Prostate gland (tissue), 2 donors: ENCODE measurements around the gene AKNAD1. TPM values are rescaled to one million over a fixed set of nuclear protein-coding genes. Genes with fewer than 3 reads are reported as not detected.

Experiments used
- DNase-seq: peaks from one replicate; pipeline ENCODE4 v3.0.0-alpha.2; 2019; ENCODE audit warnings: low spot score
- H3K27ac ChIP-seq, 2 donors: fragments of 200-600 bp; sonication (generic); 2 replicates each; pipeline ENCODE4 v1.5.1; 2017 to 2019
- H3K27me3 ChIP-seq: fragments of 200-600 bp; sonication (generic); replicated peaks from 2 replicates; pipeline ENCODE4 v1.5.1; 2019; ENCODE audit not compliant: insufficient read depth
- H3K36me3 ChIP-seq, 2 donors: fragments of 200-600 bp; sonication (generic); 1 replicate in 1 of 2; 2 replicates in 1 of 2; pipeline versions ENCODE4 v1.5.1 to v1.8.1; 2017 to 2019
- H3K4me1 ChIP-seq: fragments of 200-600 bp; sonication (generic); replicated peaks from 2 replicates; pipeline ENCODE4 v1.5.1; 2019
- H3K4me3 ChIP-seq, 2 donors: fragments of 200-600 bp; sonication (generic); 2 replicates each; pipeline ENCODE4 v1.5.1; 2017 to 2019
- H3K9me3 ChIP-seq: fragments of 200-600 bp; sonication (generic); 2 replicates; pipeline ENCODE4 v1.5.1; 2017
- POLR2A ChIP-seq: fragments of 450-650 bp; IDR thresholded peaks from one replicate; pipeline ENCODE4 v1.6.1; 2016; ENCODE audit warnings: antibody characterized with exemption, mild to moderate bottlenecking
- POLR2AphosphoS5 ChIP-seq: sonication (generic); formaldehyde crosslinking; IDR thresholded peaks from one replicate; pipeline ENCODE4 v1.6.1; 2017; ENCODE audit warnings: antibody characterized with exemption
- WGBS: methylation state at CpG from one replicate; pipeline ENCODE4 v1.1.5; 2018; 5-methylcytosine and 5-hydroxymethylcytosine counted together
- intact Hi-C: fragments of 100-400 bp; cut with DNase I; formaldehyde crosslinking; loops from one replicate; pipeline ENCODE4 v1.14.2; 2022
- total RNA-seq, 2 donors: library from RNA; depleted of rRNA; stranded (reverse); fragments of >200 nt; gene quantifications; one replicate each; pipeline ENCODE4 v1.1.0, GENCODE V29; 2016
- TF ChIP-seq, protein P1 (sequence below), 4 experiments: fragments of 200-600 bp in 2 of 4; fragments of 450-650 bp in 2 of 4; sonication (generic) in 2 of 4; IDR thresholded peaks; 1 replicate in 3 of 4; 2 replicates in 1 of 4; pipeline ENCODE4 v1.5.1; 2016 to 2019; ENCODE audit warnings: antibody characterized with exemption in 4 of 4, mild to moderate bottlenecking in 2 of 4, moderate library complexity in 2 of 4

The AKNAD1 gene
- total RNA-seq, 2 donors from 2014 or later: 1.4 TPM; not detected in 1

DNA sequence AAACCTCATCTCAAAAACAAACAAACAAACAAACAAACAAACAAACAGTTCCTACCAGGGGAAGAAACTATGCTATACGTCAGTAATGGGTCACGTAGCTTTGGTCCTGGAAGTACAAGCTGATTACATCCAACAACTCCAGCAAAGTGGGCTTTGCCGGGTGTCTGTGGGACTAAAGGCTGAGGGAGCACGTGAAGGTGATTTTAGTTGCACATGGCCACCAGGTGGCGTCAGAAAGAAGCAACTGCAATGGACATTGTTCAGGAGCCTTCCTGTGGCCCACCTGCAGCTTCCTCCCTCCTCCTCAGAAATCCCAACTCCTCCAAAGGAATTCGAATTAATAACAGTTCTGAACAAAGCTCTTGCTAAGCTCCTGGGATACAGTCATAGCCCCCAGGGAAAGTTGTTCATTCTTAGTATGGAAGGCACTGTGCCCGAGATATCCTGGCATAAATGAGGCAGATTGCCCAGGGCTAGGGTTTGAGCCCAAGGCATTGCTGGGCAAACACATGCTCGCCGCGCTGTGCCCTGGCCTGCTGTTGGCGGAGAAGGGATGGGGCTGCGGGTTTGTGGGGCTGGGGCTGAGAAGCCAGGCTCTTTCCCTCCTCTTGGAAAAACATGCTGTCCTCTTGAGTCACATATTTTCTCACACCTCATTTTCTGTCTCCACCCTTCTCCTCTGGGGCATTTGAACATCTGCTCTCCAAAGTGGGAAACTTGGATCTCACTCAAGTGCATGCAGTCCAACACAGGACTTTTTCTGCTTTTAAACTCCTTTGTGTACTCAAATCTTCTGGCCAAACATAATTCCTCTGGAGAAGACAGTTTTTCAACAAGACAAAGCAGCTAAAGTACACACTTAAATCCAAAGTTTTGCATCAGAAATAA lies 28.6 kb downstream of the AKNAD1 start:
- DNase-seq: peak; percentile 82
- H3K4me3 ChIP-seq: no peak overlapping the region

DNA sequence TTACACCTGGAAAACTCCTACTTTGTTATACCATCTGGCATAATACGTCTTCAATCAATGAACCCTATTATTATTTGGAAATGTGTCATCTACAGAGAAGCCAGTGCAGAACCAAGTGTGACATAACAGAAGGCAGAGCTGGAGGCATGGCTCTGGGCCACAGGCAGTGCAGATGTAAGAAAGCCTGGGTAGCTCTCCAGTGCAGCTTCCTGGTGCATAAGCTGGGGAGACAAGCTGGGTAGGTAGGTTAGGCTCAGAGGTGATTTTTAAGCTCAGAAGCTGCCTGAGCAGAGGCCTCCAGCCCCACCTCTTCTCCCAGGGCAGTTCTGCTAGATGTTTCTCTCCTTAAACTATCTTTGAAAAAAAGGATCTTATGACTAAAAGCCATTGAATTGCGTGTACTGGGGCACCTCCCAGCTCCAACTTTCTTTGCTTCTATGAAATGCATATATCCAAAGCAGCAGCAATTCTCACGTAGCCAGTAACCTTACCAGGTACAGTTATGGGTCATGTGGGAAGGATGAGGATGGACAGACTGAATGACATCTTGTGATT lies 30.7 kb downstream of the AKNAD1 start:
- intact Hi-C loops: loop anchor here (5.0 kb wide), 1 partner anchor 134 kb away; the partner anchor contains the start of gene PRPF38B
- H3K27ac ChIP-seq: no peak overlapping the region
- WGBS: 93% methylated on average over 3 of the region's 3 CpGs
- no peaks in the 10 kb centered on the region for H3K36me3 ChIP-seq
- TF ChIP-seq, protein P1, sequence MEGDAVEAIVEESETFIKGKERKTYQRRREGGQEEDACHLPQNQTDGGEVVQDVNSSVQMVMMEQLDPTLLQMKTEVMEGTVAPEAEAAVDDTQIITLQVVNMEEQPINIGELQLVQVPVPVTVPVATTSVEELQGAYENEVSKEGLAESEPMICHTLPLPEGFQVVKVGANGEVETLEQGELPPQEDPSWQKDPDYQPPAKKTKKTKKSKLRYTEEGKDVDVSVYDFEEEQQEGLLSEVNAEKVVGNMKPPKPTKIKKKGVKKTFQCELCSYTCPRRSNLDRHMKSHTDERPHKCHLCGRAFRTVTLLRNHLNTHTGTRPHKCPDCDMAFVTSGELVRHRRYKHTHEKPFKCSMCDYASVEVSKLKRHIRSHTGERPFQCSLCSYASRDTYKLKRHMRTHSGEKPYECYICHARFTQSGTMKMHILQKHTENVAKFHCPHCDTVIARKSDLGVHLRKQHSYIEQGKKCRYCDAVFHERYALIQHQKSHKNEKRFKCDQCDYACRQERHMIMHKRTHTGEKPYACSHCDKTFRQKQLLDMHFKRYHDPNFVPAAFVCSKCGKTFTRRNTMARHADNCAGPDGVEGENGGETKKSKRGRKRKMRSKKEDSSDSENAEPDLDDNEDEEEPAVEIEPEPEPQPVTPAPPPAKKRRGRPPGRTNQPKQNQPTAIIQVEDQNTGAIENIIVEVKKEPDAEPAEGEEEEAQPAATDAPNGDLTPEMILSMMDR (IDR thresholded peaks at IDR 0.05): no peak
- TF ChIP-seq POLR2A (no peak), POLR2AphosphoS5 (no peak)
- no peaks in the 10 kb centered on the region for H3K27me3 ChIP-seq
- H3K9me3 ChIP-seq: no peaks in the 10 kb centered on the region
- no peak for DNase-seq
- no peak overlapping the region for H3K4me3 ChIP-seq
- H3K4me1 ChIP-seq: peaks cover 6% of the 10 kb centered on the region

More for the DNA sequence above, 28.6 kb downstream of the AKNAD1 start:
- TF ChIP-seq POLR2AphosphoS5 (peak; percentile 20), POLR2A (no peak)
- TF ChIP-seq, protein P1 (IDR thresholded peaks at IDR 0.05): peak; percentile 74 to 87 (median 80)
- peak overlapping the region; percentile 42 to 54 for H3K27ac ChIP-seq
- 5% methylated on average over 12 of the region's 12 CpGs for WGBS
- no peaks in the 10 kb centered on the region for H3K27me3 ChIP-seq
- H3K4me1 ChIP-seq: peaks cover 6% of the 10 kb centered on the region
- H3K36me3 ChIP-seq: no peaks in the 10 kb centered on the region
- intact Hi-C loops: loop anchor here (1.0 to 5.0 kb wide), 3 partner anchors 48 to 136 kb away; partner anchors contain the start of genes GPSM2 and PRPF38B
- no peaks in the 10 kb centered on the region for H3K9me3 ChIP-seq

DNA sequence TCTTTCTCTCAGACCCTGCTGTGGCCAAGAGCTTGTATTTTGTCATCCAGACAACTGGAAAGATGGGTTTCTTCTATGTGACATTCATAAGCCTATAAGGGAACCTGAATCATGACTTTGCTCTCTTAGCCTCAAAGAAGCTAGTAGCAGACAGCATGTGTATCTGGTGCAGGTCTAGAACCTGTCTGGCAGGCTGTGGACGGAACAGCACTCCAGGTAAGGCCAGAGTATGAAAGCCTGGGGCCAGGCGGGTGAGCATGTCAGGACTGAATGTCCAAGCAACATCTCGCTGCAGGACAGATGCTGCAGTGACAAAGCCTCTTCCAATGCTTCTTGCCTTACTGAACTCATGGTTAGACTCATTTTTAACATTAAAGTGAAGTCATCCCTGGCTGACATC lies 32.8 kb downstream of the AKNAD1 start:
- no peak for DNase-seq
- Histone ChIP-seq H3K27ac (no peak overlapping the region), H3K4me1 (peaks cover 6% of the 10 kb centered on the region), H3K9me3 (no peaks in the 10 kb centered on the region), H3K36me3 (no peaks in the 10 kb centered on the region), H3K4me3 (no peak overlapping the region), H3K27me3 (no peaks in the 10 kb centered on the region)
- WGBS: 64% methylated on average over 3 of the region's 3 CpGs
- intact Hi-C loops: no loop called here
- TF ChIP-seq POLR2AphosphoS5 (no peak), POLR2A (no peak)
- TF ChIP-seq, protein P1 (IDR thresholded peaks at IDR 0.05): no peak

DNA sequence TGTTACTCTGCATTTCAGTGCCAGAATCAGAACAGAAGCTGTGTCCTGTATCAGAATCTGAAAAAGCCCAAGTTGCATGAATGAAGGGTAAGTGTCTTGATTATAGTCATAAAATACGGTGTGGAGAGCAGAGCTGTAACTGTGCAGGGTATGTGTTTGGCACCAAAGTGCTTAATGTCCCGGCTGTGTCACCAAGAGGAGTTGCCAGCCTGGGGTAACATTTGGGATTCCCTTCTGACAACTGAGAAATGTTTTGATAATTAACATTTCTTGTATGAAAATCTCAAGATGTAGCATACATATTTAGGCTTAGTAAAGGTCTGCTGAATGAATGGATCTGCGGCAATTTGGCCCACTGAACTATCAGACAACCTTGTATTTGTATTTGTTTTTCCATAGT lies 33.3 kb downstream of the AKNAD1 start:
- intact Hi-C loops: no loop called here
- H3K36me3 ChIP-seq: no peaks in the 10 kb centered on the region
- no peak overlapping the region for H3K27ac ChIP-seq
- no peaks in the 10 kb centered on the region for H3K9me3 ChIP-seq
- no peak for DNase-seq
- H3K27me3 ChIP-seq: no peaks in the 10 kb centered on the region
- peaks cover 6% of the 10 kb centered on the region for H3K4me1 ChIP-seq
- 70% methylated on average over 3 of the region's 3 CpGs for WGBS
- no peak overlapping the region for H3K4me3 ChIP-seq
- TF ChIP-seq, protein P1 (IDR thresholded peaks at IDR 0.05): no peak
- TF ChIP-seq POLR2A (no peak), POLR2AphosphoS5 (no peak)
